ENCODE measurements around the gene CHD1.

The CHD1 gene

GRCh38 chr5:98872674-98873073, 56.1 kb downstream of the CHD1 start:
- TF ChIP-seq CTCF (IDR thresholded peaks at IDR 0.05; ENCODE audit: insufficient read depth, low read depth, low read length, missing control alignments), result no peak
- no peak overlapping the region for H3K4me3 ChIP-seq (ENCODE audit: low read depth, low read length)
- DNase-seq (ENCODE audit: low read depth), result no peak

GRCh38 chr5:98865690-98866089, 63.1 kb downstream of the CHD1 start:
- DNase-seq (ENCODE audit: low read depth), result no peak
- TF ChIP-seq CTCF (IDR thresholded peaks at IDR 0.05; ENCODE audit: insufficient read depth, low read depth, low read length, missing control alignments), result no peak
- no peak overlapping the region for H3K4me3 ChIP-seq (ENCODE audit: low read depth, low read length)

- H3K4me3 ChIP-seq (ENCODE audit: low read depth, low read length), result no peak overlapping the region
- no peak for DNase-seq (ENCODE audit: low read depth)
- TF ChIP-seq CTCF (IDR thresholded peaks at IDR 0.05; ENCODE audit: insufficient read depth, low read depth, low read length, missing control alignments), result no peak
Observed at GRCh38 chr5:98847054-98847453, 81.8 kb downstream of the CHD1 start.

GRCh38 chr5:98846520-98846919, 82.3 kb downstream of the CHD1 start:
- TF ChIP-seq CTCF (IDR thresholded peaks at IDR 0.05; ENCODE audit: insufficient read depth, low read depth, low read length, missing control alignments), result no peak
- H3K4me3 ChIP-seq (ENCODE audit: low read depth, low read length), result no peak overlapping the region
- no peak for DNase-seq (ENCODE audit: low read depth)

- no peak overlapping the region for H3K4me3 ChIP-seq (ENCODE audit: low read depth, low read length)
- no peak for DNase-seq (ENCODE audit: low read depth)
- TF ChIP-seq CTCF (IDR thresholded peaks at IDR 0.05; ENCODE audit: insufficient read depth, low read depth, low read length, missing control alignments), result no peak
Observed at GRCh38 chr5:98845878-98846277, 82.9 kb downstream of the CHD1 start.

- no peak for DNase-seq (ENCODE audit: low read depth)
- TF ChIP-seq CTCF (IDR thresholded peaks at IDR 0.05; ENCODE audit: insufficient read depth, low read depth, low read length, missing control alignments), result no peak
- no peak overlapping the region for H3K4me3 ChIP-seq (ENCODE audit: low read depth, low read length)
Observed at GRCh38 chr5:98844865-98845264, 83.9 kb downstream of the CHD1 start.

GRCh38 chr5:98843481-98843880, 85.3 kb downstream of the CHD1 start:
- no peak overlapping the region for H3K4me3 ChIP-seq (ENCODE audit: low read depth, low read length)
- no peak for TF ChIP-seq CTCF (IDR thresholded peaks at IDR 0.05; ENCODE audit: insufficient read depth, low read depth, low read length, missing control alignments)
- DNase-seq (ENCODE audit: low read depth), result no peak

Measured in GM12865 (cell line).